Naive B cell (primary cell): ENCODE measurements around the gene RNF144A. TPM values are rescaled to one million over a fixed set of nuclear protein-coding genes. Genes with fewer than 3 reads are reported as not detected.

ENCODE experiments used
- ATAC-seq, 2 donors: fragments of 150-1000 bp; cut with Tn5 transposase; 2 replicates each; pipeline ENCODE4 v1.10.0; 2021; ENCODE audit warnings: low read depth in 2 of 2, mild to moderate bottlenecking in 2 of 2, moderate library complexity in 2 of 2
- DNase-seq: peaks from one replicate; pipeline ENCODE4 v3.0.0; 2022
- H3K27ac Mint-ChIP-seq, 6 donors: one replicate each; pipeline ENCODE4 v1.8.0; 2020 to 2022; ENCODE audit warnings: mild to moderate bottlenecking in 6 of 6, mixed read lengths in 6 of 6, moderate library complexity in 5 of 6, inconsistent platforms in 2 of 6
- H3K27me3 Mint-ChIP-seq, 3 donors: one replicate each; pipeline ENCODE4 v1.8.0; 2021 to 2022; ENCODE audit warnings: mixed read lengths in 3 of 3, mild to moderate bottlenecking in 1 of 3
- H3K36me3 Mint-ChIP-seq, 2 donors: one replicate each; pipeline ENCODE4 v1.8.0; 2020 to 2022; ENCODE audit warnings: mixed read lengths in 2 of 2, inconsistent platforms in 1 of 2, mild to moderate bottlenecking in 1 of 2
- H3K4me1 Mint-ChIP-seq, 3 donors: one replicate each; pipeline ENCODE4 v1.8.0; 2020 to 2022; ENCODE audit warnings: mixed read lengths in 3 of 3, inconsistent platforms in 1 of 3, mild to moderate bottlenecking in 1 of 3, moderate library complexity in 1 of 3
- H3K4me3 Mint-ChIP-seq, 8 donors: one replicate each; pipeline ENCODE4 v1.8.0; 2020 to 2022; ENCODE audit warnings: mild to moderate bottlenecking in 8 of 8, mixed read lengths in 8 of 8, moderate library complexity in 8 of 8, inconsistent platforms in 2 of 8
- H3K9me3 Mint-ChIP-seq, 7 donors: one replicate each; pipeline ENCODE4 v1.8.0; 2020 to 2022; ENCODE audit warnings: mixed read lengths in 7 of 7, mild to moderate bottlenecking in 5 of 7, inconsistent platforms in 2 of 7, moderate library complexity in 1 of 7
- polyA plus RNA-seq, 6 donors: library from polyadenylated mRNA; unstranded; fragments of 300-500 nt; fragmentation: Illumina TruSeq; gene quantifications; one replicate each; pipeline ENCODE4 v1.2.3, GENCODE V29; 2021; ENCODE audit warnings: low read depth in 6 of 6

Gene RNF144A
- polyA plus RNA-seq, 6 donors from 2014 or later: 0.04 to 0.92 (median 0.16) TPM; not detected in 1

DNA sequence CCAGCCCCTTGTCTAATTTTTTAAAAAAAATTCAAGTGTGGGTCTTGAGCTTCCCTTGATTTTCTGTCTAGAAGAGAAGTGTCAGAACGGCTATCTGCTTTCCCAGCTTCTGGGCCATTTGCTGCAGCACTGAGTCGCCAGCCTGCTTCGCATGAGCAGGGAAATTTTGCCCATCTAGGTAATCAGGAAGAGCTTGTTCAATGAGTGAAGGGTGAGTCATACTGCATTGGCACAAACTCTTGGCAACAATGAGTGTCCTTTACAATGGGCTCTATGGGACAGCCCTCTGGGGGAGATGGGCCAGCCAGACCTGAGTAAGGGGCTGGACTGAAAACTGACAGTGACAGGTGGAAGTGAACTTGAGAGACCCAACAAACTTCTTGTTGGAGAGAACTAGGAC, 2.4 kb upstream of the RNF144A start:
- Mint-ChIP-seq H3K27ac (no peak overlapping the region), H3K4me3 (peak overlapping the region in 2 of 8 donors; percentile 40 to 60), H3K36me3 (no peaks in the 10 kb centered on the region), H3K4me1 (peaks cover 14 to 26% (median 20%) of the 10 kb centered on the region in 3 donors), H3K27me3 (peaks cover 7 to 27% (median 15%) of the 10 kb centered on the region in 3 donors), H3K9me3 (peaks cover 0 to 4% (median 0%) of the 10 kb centered on the region in 7 donors)
- DNase-seq (no peak), ATAC-seq (no peak)

DNA sequence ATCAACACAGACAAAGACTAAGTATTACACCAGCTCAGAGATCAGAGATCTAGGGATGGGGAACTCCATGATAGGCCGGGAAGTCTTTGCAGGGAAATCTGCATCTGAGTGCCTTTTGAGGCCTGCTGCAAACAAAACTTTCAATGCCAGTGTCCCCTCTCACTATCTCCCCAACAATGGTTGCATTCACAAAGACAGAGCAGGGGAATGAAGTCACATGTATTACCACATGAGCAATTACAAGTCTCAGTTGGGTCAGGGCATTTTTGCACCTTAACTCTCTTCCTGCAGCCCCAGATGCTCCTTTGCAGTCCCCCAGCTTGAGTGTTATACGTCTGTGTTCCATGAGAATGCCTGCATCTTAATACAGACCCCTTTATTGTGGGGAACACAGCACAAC, 1.8 kb upstream of the RNF144A start:
- H3K36me3 Mint-ChIP-seq: no peaks in the 10 kb centered on the region
- H3K27me3 Mint-ChIP-seq: peaks cover 7 to 27% (median 15%) of the 10 kb centered on the region in 3 donors
- H3K9me3 Mint-ChIP-seq: peaks cover 0 to 4% (median 0%) of the 10 kb centered on the region in 7 donors
- DNase-seq (no peak), ATAC-seq (no peak)
- H3K27ac Mint-ChIP-seq: no peak overlapping the region
- H3K4me3 Mint-ChIP-seq: peak overlapping the region in 2 of 8 donors; percentile 60 to 66
- H3K4me1 Mint-ChIP-seq: peaks cover 9 to 22% (median 14%) of the 10 kb centered on the region in 3 donors

DNA sequence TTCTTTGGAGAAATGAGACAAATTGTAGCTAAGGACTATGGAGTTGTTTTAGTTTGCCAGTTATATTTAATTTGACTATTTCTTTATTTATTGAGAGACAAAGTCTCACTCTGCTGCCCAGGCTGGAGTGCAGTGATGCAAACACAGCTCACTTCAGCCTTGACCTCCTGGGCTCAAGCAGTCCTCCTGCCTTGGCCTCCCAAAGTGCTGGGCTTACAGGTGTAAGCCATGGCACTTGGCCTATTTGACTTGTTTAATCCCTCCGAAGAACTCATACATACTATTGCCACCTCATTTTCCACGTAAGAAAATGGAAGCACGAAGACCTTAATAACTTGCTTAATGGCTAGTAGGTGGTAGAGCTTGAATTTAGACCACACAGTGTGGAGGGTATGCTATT, 988 bp upstream of the RNF144A start:
- no peak for DNase-seq
- peak overlapping the region in 7 of 8 donors; percentile 47 to 74 (median 70) for H3K4me3 Mint-ChIP-seq
- peaks cover 0 to 4% (median 0%) of the 10 kb centered on the region in 7 donors for H3K9me3 Mint-ChIP-seq
- no peaks in the 10 kb centered on the region for H3K36me3 Mint-ChIP-seq
- H3K27me3 Mint-ChIP-seq: peaks cover 11 to 27% (median 15%) of the 10 kb centered on the region in 3 donors
- no peak for ATAC-seq
- H3K27ac Mint-ChIP-seq: no peak overlapping the region
- peaks cover under 1 to 14% (median 8%) of the 10 kb centered on the region in 3 donors for H3K4me1 Mint-ChIP-seq

DNA sequence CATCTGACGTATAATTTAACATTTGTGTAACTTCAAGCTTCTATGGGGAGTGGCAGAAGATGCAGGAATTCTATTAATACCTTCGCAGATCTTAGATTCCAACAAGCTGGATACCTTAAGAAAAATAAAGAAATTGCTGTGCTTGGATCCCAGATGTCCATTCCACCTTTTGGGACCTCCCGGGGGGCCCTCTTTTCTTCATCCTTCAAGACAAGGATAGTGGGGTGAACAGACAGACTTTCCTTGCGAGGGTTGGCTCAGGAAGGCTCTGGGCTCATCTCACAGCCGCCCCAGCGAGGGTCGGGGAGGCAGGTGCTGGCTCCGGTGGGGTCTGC, 509 bp upstream of the RNF144A start:
- Mint-ChIP-seq H3K9me3 (peaks cover 0 to 4% (median 0%) of the 10 kb centered on the region in 7 donors), H3K27me3 (peaks cover 15 to 27% (median 15%) of the 10 kb centered on the region in 3 donors), H3K4me1 (peaks cover 0 to 15% (median 9%) of the 10 kb centered on the region in 3 donors)

DNA sequence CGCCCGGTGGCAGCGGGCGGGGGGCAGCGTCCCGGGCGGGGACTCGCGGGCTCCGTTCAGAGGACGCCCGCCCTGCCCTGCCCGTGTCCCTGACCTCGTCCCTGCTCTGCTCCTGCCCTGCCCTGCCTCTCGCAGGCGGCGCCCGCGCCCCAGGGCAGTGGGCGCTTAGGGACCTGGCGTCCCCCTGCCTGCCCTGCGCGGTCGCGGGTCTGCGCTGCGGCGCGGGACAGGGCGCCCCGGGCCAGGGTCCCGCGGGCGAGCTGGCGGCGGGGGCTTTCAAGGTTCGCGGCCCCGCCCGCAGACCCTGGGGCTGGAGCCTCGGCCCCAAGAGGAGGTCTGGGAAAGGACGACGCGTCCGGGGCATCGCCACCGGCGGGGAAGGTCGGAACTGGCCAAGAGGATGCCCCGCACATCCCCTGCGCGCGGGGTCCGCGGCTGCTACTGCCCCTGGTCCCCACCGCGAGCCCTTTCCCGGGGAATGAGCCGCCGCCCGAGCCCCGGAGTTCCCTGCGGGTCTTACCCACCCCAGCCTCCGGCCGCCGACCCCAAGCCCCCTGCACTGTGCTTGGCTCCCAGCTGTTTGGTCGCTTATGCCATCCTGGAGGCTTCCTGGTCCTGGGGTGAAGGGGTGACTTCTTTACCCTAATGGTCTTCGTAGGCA, 679 bp downstream of the RNF144A start:
- DNase-seq (peak; percentile 11), ATAC-seq (peak; percentile 20 to 22)
- no peak overlapping the region for H3K27ac Mint-ChIP-seq
- H3K27me3 Mint-ChIP-seq: peaks cover 15 to 27% (median 15%) of the 10 kb centered on the region in 3 donors
- peak overlapping the region; percentile 5 to 83 (median 64) for H3K4me3 Mint-ChIP-seq
- H3K9me3 Mint-ChIP-seq: peaks cover 0 to 4% (median 0%) of the 10 kb centered on the region in 7 donors
- peaks cover 0 to 15% (median 9%) of the 10 kb centered on the region in 3 donors for H3K4me1 Mint-ChIP-seq
- H3K36me3 Mint-ChIP-seq: no peaks in the 10 kb centered on the region

More for the DNA sequence above, 509 bp upstream of the RNF144A start:
- no peak overlapping the region for H3K27ac Mint-ChIP-seq
- H3K36me3 Mint-ChIP-seq: no peaks in the 10 kb centered on the region
- ATAC-seq: no peak
- peak overlapping the region; percentile 68 to 90 (median 72) for H3K4me3 Mint-ChIP-seq
- no peak for DNase-seq

DNA sequence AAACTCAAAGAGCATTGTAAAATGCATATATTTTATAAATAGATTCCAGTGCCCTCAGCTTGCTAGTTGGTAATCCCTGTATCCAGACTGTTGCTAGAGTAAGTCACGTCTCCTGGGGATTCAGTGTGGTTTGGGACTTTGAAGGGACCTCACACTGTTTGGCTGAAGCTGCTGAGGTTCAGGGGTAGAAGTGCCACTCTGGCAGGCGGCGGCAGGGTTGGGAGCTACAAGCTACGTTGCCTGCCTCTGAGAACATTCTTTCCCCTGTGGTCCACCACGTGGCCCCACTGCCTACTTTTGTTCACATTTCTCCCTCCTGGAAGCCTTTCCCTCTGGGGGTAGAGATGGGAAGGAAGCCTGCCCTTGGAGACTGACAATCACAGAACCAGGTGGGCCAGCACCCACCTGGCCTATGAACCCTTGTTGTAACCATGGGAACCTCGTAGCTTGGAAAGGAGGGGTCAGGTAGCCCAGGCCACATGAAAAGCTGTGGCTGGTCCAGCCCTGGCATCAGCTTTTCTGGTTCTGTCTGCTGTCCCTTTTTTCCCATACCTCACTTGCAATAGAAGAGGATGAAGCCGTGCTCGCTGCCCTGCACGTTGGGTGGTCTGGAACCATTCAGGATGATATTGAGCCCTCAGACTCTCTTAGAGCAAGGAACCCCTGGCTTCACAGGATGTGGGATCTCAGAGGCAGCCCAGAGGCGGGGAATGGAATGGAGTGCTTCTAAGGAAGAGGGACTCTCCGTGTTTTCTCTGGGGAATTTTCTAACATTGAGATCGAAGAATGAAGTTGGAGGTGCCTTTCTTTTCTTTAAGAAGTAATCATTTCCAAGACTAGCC, 2.9 kb downstream of the RNF144A start:
- DNase-seq: no peak
- no peak for ATAC-seq
- Mint-ChIP-seq H3K4me1 (peaks cover 0 to 19% (median 9%) of the 10 kb centered on the region in 3 donors), H3K9me3 (peaks cover 0 to 4% (median 0%) of the 10 kb centered on the region in 7 donors), H3K36me3 (no peaks in the 10 kb centered on the region), H3K4me3 (peak overlapping the region in 2 of 8 donors; percentile 65 to 74), H3K27ac (peak overlapping the region in 1 of 6 donors; percentile 39), H3K27me3 (peaks cover 11 to 24% (median 18%) of the 10 kb centered on the region in 3 donors)

DNA sequence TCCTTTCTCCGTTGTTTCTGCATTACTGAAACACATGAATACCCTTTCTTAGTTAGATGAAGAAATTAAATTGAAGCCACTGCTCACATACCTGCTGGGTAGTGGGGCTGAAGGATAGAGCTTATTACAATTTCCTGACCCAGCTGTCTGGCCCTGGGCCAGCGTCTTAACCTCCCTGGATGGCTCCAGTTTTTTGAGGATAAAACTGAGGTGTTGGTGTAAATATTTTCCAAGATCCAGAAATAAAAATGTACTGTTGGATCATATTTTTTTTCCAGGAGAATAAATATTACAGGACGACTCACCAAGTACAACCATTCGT, 3.5 kb downstream of the RNF144A start:
- H3K4me1 Mint-ChIP-seq: peaks cover 0 to 23% (median 9%) of the 10 kb centered on the region in 3 donors
- H3K9me3 Mint-ChIP-seq: peaks cover 0 to 4% (median 0%) of the 10 kb centered on the region in 7 donors
- no peaks in the 10 kb centered on the region for H3K36me3 Mint-ChIP-seq
- no peak overlapping the region for H3K27ac Mint-ChIP-seq
- ATAC-seq (no peak), DNase-seq (no peak)
- peak overlapping the region in 1 of 8 donors; percentile 74 for H3K4me3 Mint-ChIP-seq
- H3K27me3 Mint-ChIP-seq: peaks cover 9 to 24% (median 12%) of the 10 kb centered on the region in 3 donors

DNA sequence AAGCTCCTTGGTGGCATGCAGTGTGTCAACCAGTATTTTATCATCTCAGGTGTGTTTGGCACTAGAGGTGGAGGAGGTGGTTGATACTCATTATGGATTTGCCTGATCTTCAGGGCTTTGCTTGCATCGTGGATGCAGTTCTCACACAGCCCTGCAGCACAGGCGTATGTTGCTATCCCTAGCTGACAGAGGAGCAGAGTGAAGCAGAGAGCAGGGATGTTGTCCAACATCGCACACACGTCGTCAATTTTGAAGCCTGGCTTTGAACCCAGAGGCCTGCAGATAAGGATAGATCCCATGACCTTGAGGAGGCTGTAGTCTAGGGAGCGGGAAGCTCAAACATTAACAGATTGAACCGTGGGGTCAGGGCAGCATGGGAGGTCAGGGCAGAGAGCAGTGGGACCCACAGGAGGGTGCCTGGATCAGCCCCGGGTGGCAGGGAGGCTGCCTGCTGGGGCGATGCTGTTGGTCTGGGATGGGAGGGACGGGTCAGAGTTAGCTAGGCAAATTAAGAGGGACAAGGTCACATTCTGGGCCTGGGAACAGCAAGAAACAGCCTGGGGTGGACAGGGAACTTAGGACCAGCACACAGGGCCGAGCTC, 4.2 kb downstream of the RNF144A start:
- H3K9me3 Mint-ChIP-seq: peaks cover 0 to 4% (median 0%) of the 10 kb centered on the region in 7 donors
- H3K36me3 Mint-ChIP-seq: no peaks in the 10 kb centered on the region
- no peak for DNase-seq
- peak overlapping the region in 2 of 6 donors; percentile 21 to 72 for H3K27ac Mint-ChIP-seq
- no peak for ATAC-seq
- peaks cover 9 to 24% (median 11%) of the 10 kb centered on the region in 3 donors for H3K27me3 Mint-ChIP-seq
- no peak overlapping the region for H3K4me3 Mint-ChIP-seq
- H3K4me1 Mint-ChIP-seq: peaks cover 0 to 23% (median 9%) of the 10 kb centered on the region in 3 donors

DNA sequence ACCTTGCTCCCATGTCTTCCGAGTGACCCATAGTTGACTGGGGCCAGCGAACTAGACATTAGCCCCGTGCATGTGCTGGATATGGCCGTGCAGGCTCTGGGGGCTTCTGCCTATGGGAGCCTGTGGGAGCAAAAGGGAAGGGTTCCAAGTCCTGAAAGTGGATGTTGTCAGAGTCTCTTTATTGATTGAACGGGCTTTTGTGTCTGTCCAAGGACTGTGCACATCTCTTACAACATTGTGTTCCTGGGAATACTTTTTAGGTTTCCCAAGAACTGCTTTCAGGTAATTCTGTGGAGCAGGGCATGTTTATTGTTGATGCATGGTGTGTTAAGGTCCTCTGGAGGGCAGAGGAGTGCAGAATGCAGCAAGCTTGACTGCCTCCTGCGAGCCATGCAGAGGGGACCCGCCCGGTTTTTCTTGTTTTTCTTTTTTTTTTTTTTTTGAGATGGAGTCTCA, 5.0 kb downstream of the RNF144A start:
- peaks cover 9 to 24% (median 11%) of the 10 kb centered on the region in 3 donors for H3K27me3 Mint-ChIP-seq
- DNase-seq: no peak
- no peaks in the 10 kb centered on the region for H3K36me3 Mint-ChIP-seq
- peaks cover 0 to 23% (median 9%) of the 10 kb centered on the region in 3 donors for H3K4me1 Mint-ChIP-seq
- no peak for ATAC-seq
- H3K9me3 Mint-ChIP-seq: peaks cover 0 to 4% (median 0%) of the 10 kb centered on the region in 7 donors
- H3K4me3 Mint-ChIP-seq: no peak overlapping the region
- H3K27ac Mint-ChIP-seq: no peak overlapping the region

DNA sequence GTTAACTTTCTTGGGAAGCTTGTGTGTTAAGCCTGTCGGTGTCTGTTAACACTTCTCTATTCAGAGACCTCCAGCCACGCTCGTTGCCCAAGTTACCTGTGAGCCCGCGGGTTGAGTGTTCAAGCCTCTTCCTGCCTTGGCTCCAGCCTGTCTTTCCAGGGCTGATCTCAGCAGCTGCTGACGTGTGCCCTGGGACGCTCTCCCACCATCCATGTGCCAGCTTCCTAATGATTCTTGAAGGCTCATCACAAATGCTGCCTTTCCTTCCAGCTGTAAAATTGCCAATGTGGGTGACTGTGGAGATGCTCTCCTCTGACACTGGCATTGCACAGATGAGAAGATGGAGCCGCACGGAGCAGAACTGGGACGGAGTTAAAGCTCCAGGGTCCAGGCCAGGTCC, 6.1 kb downstream of the RNF144A start:
- Mint-ChIP-seq H3K27ac (no peak overlapping the region), H3K9me3 (peaks cover 0 to 4% (median 0%) of the 10 kb centered on the region in 7 donors), H3K27me3 (peaks cover 9 to 24% (median 11%) of the 10 kb centered on the region in 3 donors), H3K4me3 (no peak overlapping the region), H3K36me3 (peaks cover 2 to 4% of the 10 kb centered on the region in 2 donors), H3K4me1 (peaks cover 0 to 23% (median 9%) of the 10 kb centered on the region in 3 donors)
- no peak for DNase-seq
- ATAC-seq: no peak

DNA sequence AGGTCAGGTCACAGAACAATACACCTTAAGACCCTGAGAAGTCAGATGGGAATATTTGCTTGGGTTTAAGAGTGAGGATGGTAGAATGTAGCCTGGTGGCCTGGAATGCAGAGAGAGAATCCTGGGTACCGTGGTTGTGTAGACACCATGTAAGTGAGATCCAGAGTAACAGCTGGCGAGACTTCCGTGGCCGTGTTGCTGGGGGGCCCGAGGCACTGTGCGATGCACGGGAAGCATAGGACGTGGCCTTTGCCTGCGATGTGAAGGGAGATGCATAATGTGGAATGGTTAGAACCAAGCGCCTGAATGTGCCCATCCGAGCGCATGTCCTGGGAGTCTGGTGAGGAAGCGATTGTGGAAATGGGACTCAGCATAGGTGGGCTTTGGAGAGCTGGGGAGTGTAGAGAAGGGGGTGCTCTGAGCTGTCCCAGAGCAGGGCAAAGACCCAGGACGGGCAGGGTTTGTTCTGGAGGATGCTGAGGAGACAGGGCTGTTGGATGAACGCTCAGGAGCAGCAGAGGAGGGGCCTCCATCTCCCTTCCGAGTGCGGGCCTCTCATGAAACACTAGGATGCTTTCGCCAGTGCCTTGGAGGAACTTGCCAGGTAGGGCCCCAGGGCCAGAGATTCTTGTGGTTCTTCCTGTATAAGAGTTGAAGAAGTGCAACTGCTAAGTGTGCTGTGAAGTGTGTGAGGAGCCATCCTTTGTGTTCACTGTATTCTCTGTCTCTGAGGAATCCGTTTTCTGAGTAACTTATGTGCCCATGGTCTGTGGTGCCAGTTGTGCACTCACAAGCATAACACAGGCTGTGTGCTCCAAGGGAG, 7.1 kb downstream of the RNF144A start:
- Mint-ChIP-seq H3K4me1 (peaks cover 0 to 16% (median 9%) of the 10 kb centered on the region in 3 donors), H3K4me3 (no peak overlapping the region)

DNA sequence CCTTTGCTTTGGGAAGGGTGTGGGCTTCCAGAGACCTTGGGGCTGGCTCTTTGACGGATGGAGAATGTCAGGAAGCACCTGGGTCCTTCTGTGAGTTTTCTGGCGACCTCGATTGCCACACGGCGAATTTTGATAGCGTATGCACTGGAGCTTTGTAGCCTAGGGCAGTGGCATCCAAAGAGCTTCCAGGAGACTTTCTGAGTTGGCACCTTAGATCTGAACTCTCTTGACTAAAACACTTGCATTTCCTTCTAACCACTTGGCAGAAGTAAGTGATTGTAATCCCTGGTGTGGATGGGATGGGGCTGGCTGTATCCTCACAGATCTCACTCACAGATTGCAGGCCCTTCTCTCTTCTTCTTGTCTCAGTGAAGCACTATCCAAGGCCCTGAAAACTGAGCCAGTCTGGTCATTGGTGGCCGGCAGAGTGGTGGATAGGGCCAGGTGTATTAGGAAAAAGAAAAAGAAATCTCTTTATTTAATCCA, 7.8 kb downstream of the RNF144A start:
- H3K9me3 Mint-ChIP-seq: no peaks in the 10 kb centered on the region
- ATAC-seq: no peak
- peaks cover 6 to 10% of the 10 kb centered on the region in 2 donors for H3K36me3 Mint-ChIP-seq
- no peak for DNase-seq
- H3K4me1 Mint-ChIP-seq: peaks cover 0 to 16% (median 9%) of the 10 kb centered on the region in 3 donors
- peaks cover 0 to 16% (median 0%) of the 10 kb centered on the region in 3 donors for H3K27me3 Mint-ChIP-seq
- H3K4me3 Mint-ChIP-seq: no peak overlapping the region
- peak overlapping the region in 1 of 6 donors; percentile 3 for H3K27ac Mint-ChIP-seq

More for the DNA sequence above, 7.1 kb downstream of the RNF144A start:
- peaks cover 0 to 2% (median 0%) of the 10 kb centered on the region in 7 donors for H3K9me3 Mint-ChIP-seq
- peak overlapping the region in 3 of 6 donors; percentile 3 to 73 (median 60) for H3K27ac Mint-ChIP-seq
- H3K36me3 Mint-ChIP-seq: peaks cover 6 to 10% of the 10 kb centered on the region in 2 donors
- ATAC-seq (no peak), DNase-seq (no peak)
- H3K27me3 Mint-ChIP-seq: peaks cover 3 to 16% (median 3%) of the 10 kb centered on the region in 3 donors
